ENCODE results near the gene SYTL3. TPM values are rescaled to one million over a fixed set of nuclear protein-coding genes. Genes with fewer than 3 reads are reported as not detected.

The SYTL3 gene
- total and polyA plus RNA-seq, 10 of the 15 experiments (the other 5 are each of a cell fraction or from before 2014, with no cell fraction given), result 3.3 to 12.1 (median 6.9) TPM

- Histone ChIP-seq H3K4me3 (no peak overlapping the region), H3K4me1 (ENCODE audit: control insufficient read depth, insufficient read depth, low read length) (no peaks in the 10 kb centered on the region), H2AFZ (ENCODE audit: control insufficient read depth, low read depth, low read length) (no peak overlapping the region), H3K27me3 (replicated peaks in 1 of 2; ENCODE audit: control insufficient read depth in 2 of 2, insufficient read depth in 2 of 2, low read length in 1 of 2) (no peaks in the 10 kb centered on the region), H3K9me3 (replicated peaks; ENCODE audit: control insufficient read depth, insufficient read depth, low read length) (no peaks in the 10 kb centered on the region), H3K9ac (ENCODE audit: control insufficient read depth, insufficient read depth, low read length) (no peak overlapping the region), H3K79me2 (ENCODE audit: control insufficient read depth, insufficient read depth, low read length) (no peaks in the 10 kb centered on the region), H4K20me1 (ENCODE audit: control insufficient read depth, insufficient read depth) (no peaks in the 10 kb centered on the region; the same call in 1 of the 2 replicates), H3K27ac (ENCODE audit: control insufficient read depth, insufficient read depth) (no peak overlapping the region), H3K4me2 (ENCODE audit: control insufficient read depth, insufficient read depth) (no peak overlapping the region), H3K36me3 (ENCODE audit: control insufficient read depth in 2 of 2, insufficient read depth in 2 of 2, low read length in 1 of 2) (peaks cover 49 to 54% of the 10 kb centered on the region in 2 experiments)
- FAIRE-seq, result no peak
- 94% methylated on average over 38 of the region's 38 CpGs for WGBS (ENCODE audit: insufficient coverage, insufficient replicate concordance, low lambda C conversion rate, missing lambda C conversion rate)
- no peak for ATAC-seq
- ChIA-PET POLR2A (interaction anchor here (0.7 to 1.0 kb wide), 2 partner anchors 15 to 45 kb away, joined by 3 to 5 read pairs; no protein-coding TSS in a partner anchor), CTCF (interaction anchor here (1.1 kb wide), 1 partner anchor 368 kb away, joined by 3 read pairs; no protein-coding TSS in a partner anchor), SMC1A (ENCODE audit: uncharacterized antibody, unreplicated experiment) (interaction anchor here (1.2 to 1.4 kb wide), 2 partner anchors 14 to 25 kb away, joined by 3 to 4 read pairs; no protein-coding TSS in a partner anchor), RAD21 (ENCODE audit: unreplicated experiment) (interaction anchor here (1.2 kb wide), 1 partner anchor 194 kb away, joined by 7 read pairs; no protein-coding TSS in a partner anchor)
- no peak for DNase-seq (ENCODE audit: low read depth, low spot score)
- in situ Hi-C loops (cut with MboI), result no loop called here
- intact Hi-C loops (cut with micrococcal nuclease; ENCODE audit: unreplicated experiment), result no loop called here
- no TSS peak for BruUV-seq (replicated peaks)
- no peak for TF ChIP-seq RUNX3 (IDR thresholded peaks at IDR 0.05; ENCODE audit: low read length)
- TF ChIP-seq POLR2A (IDR thresholded peaks at IDR 0.05; ENCODE audit: low read depth, low read length), result peak; percentile 66; the same call in 1 of the 2 replicates
- TF ChIP-seq STAT1 (conservative IDR thresholded peaks at IDR 0.05), result no peak
- TF ChIP-seq POLR2AphosphoS5 (IDR thresholded peaks at IDR 0.05; ENCODE audit: low read length), result 0 out of 2 replicates have a peak, but pooled peaks have one; percentile 22
Observed at GRCh38 chr6:158766621-158767455, 117.0 kb downstream of the SYTL3 start.

- intact Hi-C loops (cut with micrococcal nuclease; ENCODE audit: unreplicated experiment) (no loop called here), in situ Hi-C loops (cut with MboI) (no loop called here)
- H3K27me3 ChIP-seq (replicated peaks in 1 of 2; ENCODE audit: control insufficient read depth in 2 of 2, insufficient read depth in 2 of 2, low read length in 1 of 2), result no peaks in the 10 kb centered on the region
- no TSS peak for BruUV-seq (replicated peaks)
- H3K4me1 ChIP-seq (ENCODE audit: control insufficient read depth, insufficient read depth, low read length), result no peaks in the 10 kb centered on the region
- FAIRE-seq (no peak), DNase-seq (ENCODE audit: low read depth, low spot score) (no peak), ATAC-seq (no peak)
- SMC1A ChIA-PET (ENCODE audit: uncharacterized antibody, unreplicated experiment), result interaction anchor here (1.6 kb wide), 1 partner anchor 24 kb away, joined by 4 read pairs; no protein-coding TSS in a partner anchor
- no peaks in the 10 kb centered on the region; the same call in 1 of the 2 replicates for H4K20me1 ChIP-seq (ENCODE audit: control insufficient read depth, insufficient read depth)
- no peaks in the 10 kb centered on the region for H3K9me3 ChIP-seq (replicated peaks; ENCODE audit: control insufficient read depth, insufficient read depth, low read length)
- WGBS (ENCODE audit: insufficient coverage, insufficient replicate concordance, low lambda C conversion rate, missing lambda C conversion rate), result 95% methylated on average over 6 of the region's 6 CpGs
- RAD21 ChIA-PET (ENCODE audit: unreplicated experiment), result no interaction called here
- H2AFZ ChIP-seq (ENCODE audit: control insufficient read depth, low read depth, low read length), result no peak overlapping the region
- no peak overlapping the region for H3K4me3 ChIP-seq
- H3K27ac ChIP-seq (ENCODE audit: control insufficient read depth, insufficient read depth), result no peak overlapping the region
- no peak overlapping the region for H3K4me2 ChIP-seq (ENCODE audit: control insufficient read depth, insufficient read depth)
- POLR2A ChIA-PET, result no interaction called here
- no peaks in the 10 kb centered on the region for H3K79me2 ChIP-seq (ENCODE audit: control insufficient read depth, insufficient read depth, low read length)
- H3K9ac ChIP-seq (ENCODE audit: control insufficient read depth, insufficient read depth, low read length), result no peak overlapping the region
- CTCF ChIA-PET, result interaction anchor here (1.0 to 1.1 kb wide), 2 partner anchors 205 to 367 kb away, joined by 3 to 4 read pairs; no protein-coding TSS in a partner anchor
- H3K36me3 ChIP-seq (ENCODE audit: control insufficient read depth in 2 of 2, insufficient read depth in 2 of 2, low read length in 1 of 2), result peaks cover 57 to 61% of the 10 kb centered on the region in 2 experiments
- TF ChIP-seq ZNF207 (IDR thresholded peaks at IDR 0.05; ENCODE audit: borderline replicate concordance), result no peak
- TF ChIP-seq MTA2 (IDR thresholded peaks at IDR 0.05; ENCODE audit: low read depth), result no peak
- no peak for TF ChIP-seq POU2F2 (IDR thresholded peaks at IDR 0.05; ENCODE audit: borderline replicate concordance, low read depth, low read length)
- TF ChIP-seq, protein P1, sequence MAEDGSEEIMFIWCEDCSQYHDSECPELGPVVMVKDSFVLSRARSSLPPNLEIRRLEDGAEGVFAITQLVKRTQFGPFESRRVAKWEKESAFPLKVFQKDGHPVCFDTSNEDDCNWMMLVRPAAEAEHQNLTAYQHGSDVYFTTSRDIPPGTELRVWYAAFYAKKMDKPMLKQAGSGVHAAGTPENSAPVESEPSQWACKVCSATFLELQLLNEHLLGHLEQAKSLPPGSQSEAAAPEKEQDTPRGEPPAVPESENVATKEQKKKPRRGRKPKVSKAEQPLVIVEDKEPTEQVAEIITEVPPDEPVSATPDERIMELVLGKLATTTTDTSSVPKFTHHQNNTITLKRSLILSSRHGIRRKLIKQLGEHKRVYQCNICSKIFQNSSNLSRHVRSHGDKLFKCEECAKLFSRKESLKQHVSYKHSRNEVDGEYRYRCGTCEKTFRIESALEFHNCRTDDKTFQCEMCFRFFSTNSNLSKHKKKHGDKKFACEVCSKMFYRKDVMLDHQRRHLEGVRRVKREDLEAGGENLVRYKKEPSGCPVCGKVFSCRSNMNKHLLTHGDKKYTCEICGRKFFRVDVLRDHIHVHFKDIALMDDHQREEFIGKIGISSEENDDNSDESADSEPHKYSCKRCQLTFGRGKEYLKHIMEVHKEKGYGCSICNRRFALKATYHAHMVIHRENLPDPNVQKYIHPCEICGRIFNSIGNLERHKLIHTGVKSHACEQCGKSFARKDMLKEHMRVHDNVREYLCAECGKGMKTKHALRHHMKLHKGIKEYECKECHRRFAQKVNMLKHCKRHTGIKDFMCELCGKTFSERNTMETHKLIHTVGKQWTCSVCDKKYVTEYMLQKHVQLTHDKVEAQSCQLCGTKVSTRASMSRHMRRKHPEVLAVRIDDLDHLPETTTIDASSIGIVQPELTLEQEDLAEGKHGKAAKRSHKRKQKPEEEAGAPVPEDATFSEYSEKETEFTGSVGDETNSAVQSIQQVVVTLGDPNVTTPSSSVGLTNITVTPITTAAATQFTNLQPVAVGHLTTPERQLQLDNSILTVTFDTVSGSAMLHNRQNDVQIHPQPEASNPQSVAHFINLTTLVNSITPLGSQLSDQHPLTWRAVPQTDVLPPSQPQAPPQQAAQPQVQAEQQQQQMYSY (CRISPR knock-in tag; IDR thresholded peaks at IDR 0.05), result no peak
- no peak for TF ChIP-seq LARP7 (IDR thresholded peaks at IDR 0.05)
- TF ChIP-seq NFYB (IDR thresholded peaks at IDR 0.05; ENCODE audit: insufficient read depth, low read depth, low read length), result no peak
Observed at GRCh38 chr6:158767709-158768108, 117.9 kb downstream of the SYTL3 start.

Data from GM12878 (cell line).